ENCODE results near the gene ELOVL1.

DNA sequence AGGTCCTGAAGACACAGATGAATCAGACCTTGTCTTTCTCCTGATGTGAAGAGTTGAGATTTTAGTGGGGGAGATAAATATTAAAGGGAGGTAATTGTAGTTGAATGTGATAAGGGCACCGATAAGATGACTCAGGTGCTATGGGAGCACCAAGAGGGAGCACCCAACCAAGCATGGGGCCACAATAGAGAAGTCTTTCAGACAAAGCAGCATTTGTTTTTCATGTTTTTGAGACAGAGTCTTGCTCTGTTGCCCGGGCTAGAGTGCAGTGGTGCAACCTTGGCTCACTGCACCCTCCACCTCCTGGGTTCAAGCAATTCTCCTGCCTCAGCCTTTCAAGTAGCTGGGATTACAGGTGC is 38.0 kb upstream of the ELOVL1 start:
- no peak for TF ChIP-seq YY1 (IDR thresholded peaks at IDR 0.05; ENCODE audit: extremely low read depth, insufficient replicate concordance, low read depth, low read length)
- TF ChIP-seq EZH2phosphoT487 (IDR thresholded peaks at IDR 0.05; ENCODE audit: borderline replicate concordance): no peak
- no peak for TF ChIP-seq CEBPB (IDR thresholded peaks at IDR 0.05; ENCODE audit: low read depth)
